ENCODE results near the gene RAD23A.

GRCh38 chr19:12940897-12941296 is 4.8 kb upstream of the RAD23A start:
- TF ChIP-seq TAF1 (IDR thresholded peaks at IDR 0.05; ENCODE audit: borderline replicate concordance, insufficient read depth, low read length) = no peak
- no peak for TF ChIP-seq POLR2AphosphoS5 (IDR thresholded peaks at IDR 0.05; ENCODE audit: low read depth, low read length)
- TF ChIP-seq REST (IDR thresholded peaks at IDR 0.05; ENCODE audit: insufficient read depth in 1 of 2, low read depth in 2 of 2, low read length in 2 of 2) = no peak
- TF ChIP-seq SIN3A (IDR thresholded peaks at IDR 0.05; ENCODE audit: borderline replicate concordance, insufficient read depth, low read length) = no peak

All from PFSK-1 (cell line).